GM12864 (cell line): ENCODE results near the gene MICA.
"Not testable (repeated sequence)": the region's sequence is repeated elsewhere in the genome, so short reads cannot be mapped to it uniquely, and the experiment has no call there.

Source experiments
- DNase-seq: peaks from one replicate; pipeline ENCODE4 v3.0.0-alpha.2; 2011; ENCODE audit warnings: low read depth
- H3K4me3 ChIP-seq: 2 replicates; pipeline ENCODE4 v1.5.1; 2011; ENCODE audit warnings: mild to moderate bottlenecking, low read depth, low read length, control low read depth
- CTCF ChIP-seq: IDR thresholded peaks from 2 replicates; pipeline ENCODE4 v1.5.1; 2011; ENCODE audit warnings: low read depth, mild to moderate bottlenecking, moderate library complexity, low read length, control low read depth, inconsistent platforms; ENCODE audit errors: missing control alignments

MICA gene

GRCh38 chr6:31426395-31427354 is 23.3 kb downstream of the MICA start:
- no peak for TF ChIP-seq CTCF
- no peak for DNase-seq
- no peak overlapping the region for H3K4me3 ChIP-seq

GRCh38 chr6:31430449-31430848 is 27.1 kb downstream of the MICA start:
- no peak overlapping the region for H3K4me3 ChIP-seq

GRCh38 chr6:31435051-31435450 is 31.7 kb downstream of the MICA start:
- not testable (repeated sequence) for H3K4me3 ChIP-seq, DNase-seq

More at GRCh38 chr6:31430449-31430848, 27.1 kb downstream of the MICA start:
- no peak for DNase-seq
- no peak for TF ChIP-seq CTCF

- DNase-seq = no peak
- H3K4me3 ChIP-seq = no peak overlapping the region
- TF ChIP-seq CTCF = no peak
These were observed 34.8 kb downstream of the MICA start for GRCh38 chr6:31438222-31438621.

GRCh38 chr6:31438677-31439076 is 35.3 kb downstream of the MICA start:
- DNase-seq = no peak

GRCh38 chr6:31441365-31442267 is 38.2 kb downstream of the MICA start:
- no peak for DNase-seq
- no peak overlapping the region for H3K4me3 ChIP-seq
- peak; percentile 87 for TF ChIP-seq CTCF

More at GRCh38 chr6:31438677-31439076, 35.3 kb downstream of the MICA start:
- no peak overlapping the region for H3K4me3 ChIP-seq
- TF ChIP-seq CTCF = no peak

GRCh38 chr6:31446481-31446880 is 43.1 kb downstream of the MICA start:
- DNase-seq = no peak
- H3K4me3 ChIP-seq = no peak overlapping the region
- no peak for TF ChIP-seq CTCF

GRCh38 chr6:31446999-31447789 is 43.8 kb downstream of the MICA start:
- not testable (repeated sequence) for DNase-seq

More at GRCh38 chr6:31446999-31447789, 43.8 kb downstream of the MICA start:
- H3K4me3 ChIP-seq = not testable (repeated sequence)
